WI38 (cell line): ENCODE results near the gene MUC4.
"Not testable (repeated sequence)": the region's sequence is repeated elsewhere in the genome, so short reads cannot be mapped to it uniquely, and the experiment has no call there.

Experiments used
- H3K4me3 ChIP-seq: 2 replicates; pipeline ENCODE4 v1.5.1; 2011; ENCODE audit warnings: low read depth, mild to moderate bottlenecking, control low read depth, low read length
- CTCF ChIP-seq: IDR thresholded peaks from 2 replicates; pipeline ENCODE4 v1.5.1; 2012; ENCODE audit warnings: low read depth, mild to moderate bottlenecking, control low read depth, low read length

The MUC4 gene

GRCh38 chr3:195790901-195791300 lies 20.8 kb downstream of the MUC4 start:
- no peak for TF ChIP-seq CTCF
- H3K4me3 ChIP-seq: no peak overlapping the region

DNA sequence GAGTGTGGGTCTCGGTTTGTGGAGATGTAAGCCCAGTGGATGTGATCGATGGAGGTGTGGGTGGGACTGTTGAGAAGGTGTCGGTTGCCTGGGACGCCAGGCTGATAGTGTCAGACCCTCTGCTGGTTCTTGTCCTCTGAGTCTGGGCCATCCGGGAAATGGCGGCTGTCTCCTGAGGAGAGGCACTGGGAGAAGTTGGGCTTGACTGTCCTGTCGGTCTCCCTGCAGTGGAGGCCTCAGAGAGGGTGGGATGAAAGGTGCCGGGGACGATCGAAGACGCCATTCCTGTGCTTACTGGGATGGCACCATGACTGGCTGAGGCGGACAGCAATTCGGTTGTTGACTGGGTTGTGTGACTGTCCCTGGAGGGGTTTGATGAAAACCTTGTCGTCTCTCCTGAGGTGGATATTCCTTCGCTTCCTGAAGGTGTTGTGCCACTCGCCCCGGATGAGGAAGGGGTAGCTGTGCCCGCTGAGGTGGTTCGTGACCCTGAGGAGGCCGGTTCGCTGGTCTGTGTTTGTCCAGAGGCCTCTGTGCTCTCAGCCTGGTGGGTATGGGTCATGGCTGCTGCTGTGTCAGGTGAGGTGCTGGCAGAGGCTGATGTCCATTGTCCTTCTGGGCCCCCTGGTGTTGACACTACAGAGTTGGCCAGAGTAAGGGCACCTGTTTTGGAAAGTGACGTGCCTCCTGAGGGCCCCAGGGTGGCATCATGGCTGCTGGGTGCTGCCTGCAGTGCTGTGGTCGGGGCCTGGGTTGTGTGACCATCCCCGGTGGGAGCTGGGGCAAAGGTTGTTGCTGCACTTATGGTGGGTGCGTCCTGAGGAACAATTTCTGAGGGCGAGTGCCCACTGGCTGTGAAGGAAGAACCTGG lies 22.8 kb downstream of the MUC4 start:
- H3K4me3 ChIP-seq: no peak overlapping the region
- TF ChIP-seq CTCF: no peak

- not testable (repeated sequence) for H3K4me3 ChIP-seq
Measured at GRCh38 chr3:195785781-195786405, 25.8 kb downstream of the MUC4 start.

DNA sequence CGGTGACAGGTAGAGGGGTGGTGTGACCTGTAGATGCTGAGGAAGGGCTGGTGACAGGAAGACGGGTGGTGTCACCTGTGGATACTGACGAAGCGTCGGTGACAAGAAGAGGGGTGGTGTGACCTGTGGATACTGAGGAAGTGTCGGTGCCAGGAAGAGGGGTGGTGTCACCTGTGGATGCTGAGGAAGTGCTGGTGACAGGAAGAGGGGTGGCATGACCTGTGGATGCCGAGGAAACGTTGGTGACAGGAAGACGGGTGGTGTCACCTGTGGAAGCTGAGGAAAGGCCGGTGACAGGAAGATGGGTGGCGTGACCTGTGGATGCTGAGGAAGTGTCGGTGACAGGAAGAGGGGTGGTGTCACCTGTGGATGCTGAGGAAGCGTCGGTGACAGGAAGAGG lies 27.7 kb downstream of the MUC4 start:
- not testable (repeated sequence) for H3K4me3 ChIP-seq

DNA sequence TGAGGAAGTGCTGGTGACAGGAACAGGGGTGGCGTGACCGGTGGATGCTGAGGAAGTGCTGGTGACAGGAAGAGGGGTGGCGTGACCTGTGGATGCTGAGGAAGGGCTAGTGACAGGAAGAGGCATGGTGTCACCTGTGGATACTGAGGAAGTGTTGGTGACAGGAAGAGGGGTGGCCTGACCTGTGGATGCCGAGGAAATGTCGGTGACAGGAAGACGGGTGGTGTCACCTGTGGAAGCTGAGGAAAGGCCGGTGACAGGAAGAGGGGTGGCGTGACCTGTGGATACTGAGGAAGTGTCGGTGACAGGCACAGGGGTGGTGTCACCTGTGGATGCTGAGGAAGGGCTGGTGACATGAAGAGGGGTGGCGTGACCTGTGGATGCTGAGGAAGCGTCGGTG lies 30.5 kb downstream of the MUC4 start:
- H3K4me3 ChIP-seq: not testable (repeated sequence)

- no peak for TF ChIP-seq CTCF
- H3K4me3 ChIP-seq: no peak overlapping the region
Measured at GRCh38 chr3:195777975-195778374, 33.8 kb downstream of the MUC4 start.

GRCh38 chr3:195774917-195775316 lies 36.8 kb downstream of the MUC4 start:
- H3K4me3 ChIP-seq: no peak overlapping the region
- peak; percentile 58 for TF ChIP-seq CTCF

DNA sequence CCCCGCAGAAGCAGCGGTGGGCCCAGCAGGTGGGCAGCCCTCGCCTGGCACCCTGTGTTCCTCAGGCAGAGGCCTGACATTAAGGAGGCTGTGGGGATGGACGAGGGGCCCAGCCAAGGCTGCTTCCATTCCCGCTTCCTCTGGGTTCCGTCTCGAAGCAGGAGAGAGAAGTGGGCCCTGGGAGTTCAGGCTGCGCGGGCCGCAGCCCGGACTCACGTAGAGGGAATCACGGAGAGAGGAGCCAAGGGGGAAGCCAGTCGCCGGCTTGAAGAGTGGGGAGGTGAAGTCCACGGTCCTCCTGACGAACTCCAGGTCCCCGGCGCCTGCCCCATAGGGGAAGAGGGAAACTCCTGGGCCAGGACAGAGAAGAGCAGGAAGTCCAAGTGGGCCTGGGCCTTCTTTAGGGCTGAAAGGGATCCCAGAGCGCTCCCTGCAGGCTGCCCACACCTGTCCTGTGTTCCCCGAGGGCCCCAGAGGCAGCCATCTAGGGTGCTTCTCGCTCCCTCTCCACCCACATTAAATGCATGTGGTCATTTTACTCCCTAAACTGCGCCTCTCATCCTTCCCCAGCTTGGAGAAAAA lies 37.7 kb downstream of the MUC4 start:
- TF ChIP-seq CTCF: no peak
- H3K4me3 ChIP-seq: no peak overlapping the region
